ENCODE results near the gene WFIKKN2.

DNA sequence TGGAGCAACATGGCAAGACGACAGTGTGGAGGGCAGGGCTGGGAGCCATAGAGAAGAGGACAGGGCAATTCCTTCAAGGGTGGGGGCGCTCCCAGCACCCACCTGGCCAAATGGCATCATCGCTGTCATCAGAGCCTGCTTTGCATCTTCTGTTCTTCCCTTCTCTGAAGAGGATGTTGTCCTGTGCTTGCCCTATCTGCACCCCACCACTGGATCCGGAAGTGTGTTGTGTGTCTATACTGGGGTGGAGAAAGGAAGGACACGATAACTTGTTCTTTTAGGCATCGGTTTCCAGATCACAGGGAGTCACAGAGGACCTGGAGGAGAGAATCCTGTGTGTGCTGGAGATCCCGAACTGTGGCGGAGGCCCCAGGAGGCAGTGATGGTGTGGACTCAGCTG is 42.4 kb upstream of the WFIKKN2 start:
- no peak for TF ChIP-seq CTCF (IDR thresholded peaks at IDR 0.05)
- TF ChIP-seq POLR2A (IDR thresholded peaks at IDR 0.05): no peak
